Measurements from ENCODE around the gene ANXA2.
"Not testable (repeated sequence)": the region's sequence is repeated elsewhere in the genome, so short reads cannot be mapped to it uniquely, and the experiment has no call there.

Gene ANXA2

DNA sequence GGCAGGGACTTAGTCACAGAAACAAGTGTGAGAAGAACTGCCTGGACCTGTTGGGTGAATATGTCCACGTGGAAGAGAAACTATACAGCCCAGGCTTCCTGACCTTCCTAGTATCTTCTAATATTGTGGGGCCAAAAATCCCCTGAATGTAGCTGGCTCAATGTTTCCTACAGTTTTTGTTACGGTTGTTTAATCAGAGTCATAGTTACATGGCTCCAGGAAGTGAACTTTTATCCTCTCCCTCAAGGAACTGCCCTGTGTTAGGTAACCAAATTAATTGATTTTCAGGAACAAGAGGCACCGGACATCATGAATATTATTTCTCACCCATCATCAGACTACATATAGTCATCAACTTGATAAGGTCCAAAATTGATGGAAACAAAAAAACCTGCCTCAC lies 59.0 kb downstream of the ANXA2 start:
- no peak for DNase-seq

DNA sequence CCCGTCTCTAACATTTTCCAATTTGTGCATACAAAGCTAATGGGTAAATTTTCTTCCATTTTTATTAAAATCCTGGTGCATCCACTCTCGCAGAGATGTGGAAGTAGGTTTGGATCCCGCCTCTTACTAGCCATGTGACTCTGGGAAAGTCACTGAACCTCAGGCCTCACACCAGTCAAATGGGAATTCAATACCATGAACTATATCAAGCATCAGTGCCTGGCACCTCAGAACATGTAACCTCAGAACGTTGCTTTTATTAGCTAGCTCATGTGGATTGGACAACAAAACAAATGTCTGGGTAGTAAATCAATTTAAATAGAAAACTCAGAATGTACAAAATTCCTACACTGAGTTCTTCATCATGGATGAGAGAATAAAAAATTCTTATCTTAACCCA lies 60.7 kb downstream of the ANXA2 start:
- DNase-seq = no peak

DNA sequence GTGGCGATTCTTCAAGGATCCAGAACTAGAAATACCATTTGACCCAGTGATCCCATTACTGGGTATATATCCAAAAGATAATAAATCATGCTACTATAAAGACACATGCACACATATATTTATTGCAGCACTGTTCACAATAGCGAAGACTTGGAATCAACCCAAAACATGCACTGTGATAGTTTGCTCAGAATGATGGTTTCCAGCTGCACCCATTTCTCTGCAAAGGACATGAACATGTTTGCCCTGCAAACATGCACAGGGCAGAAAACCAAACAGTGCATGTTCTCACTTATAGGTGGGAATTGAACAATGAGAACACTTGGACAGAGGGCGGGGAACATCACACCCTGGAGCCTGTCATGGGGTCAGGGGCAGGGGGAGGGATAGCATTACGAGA lies 62.5 kb downstream of the ANXA2 start:
- not testable (repeated sequence) for DNase-seq

DNA sequence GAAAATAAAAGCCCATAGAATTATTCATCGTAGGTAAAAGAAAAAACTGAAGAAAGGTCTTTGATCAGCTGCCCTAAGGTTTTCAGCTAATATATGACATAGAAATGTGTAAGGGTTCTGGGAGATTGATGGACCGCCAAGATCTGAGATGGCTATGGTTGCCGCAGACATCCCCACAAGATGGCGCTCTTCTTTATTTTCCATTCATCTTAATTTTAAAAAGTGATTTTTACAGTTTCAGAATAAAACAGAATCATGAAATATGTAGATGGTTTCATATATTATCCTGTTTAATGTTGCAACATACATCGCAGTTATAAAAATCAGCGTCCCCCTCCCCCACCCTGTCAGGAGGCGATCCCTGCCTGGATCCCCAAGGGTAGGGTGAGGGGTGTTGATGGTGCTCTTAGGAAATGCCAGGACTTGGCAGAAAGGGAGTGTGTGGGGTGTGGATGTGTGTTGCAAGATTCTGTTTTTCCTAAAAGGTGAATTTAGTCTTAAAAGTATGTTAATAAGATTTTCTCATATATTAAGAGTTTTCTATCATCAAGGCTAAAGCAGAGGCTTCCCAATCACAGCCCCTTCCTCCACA lies 68.8 kb downstream of the ANXA2 start:
- DNase-seq = peak; percentile 23

DNA sequence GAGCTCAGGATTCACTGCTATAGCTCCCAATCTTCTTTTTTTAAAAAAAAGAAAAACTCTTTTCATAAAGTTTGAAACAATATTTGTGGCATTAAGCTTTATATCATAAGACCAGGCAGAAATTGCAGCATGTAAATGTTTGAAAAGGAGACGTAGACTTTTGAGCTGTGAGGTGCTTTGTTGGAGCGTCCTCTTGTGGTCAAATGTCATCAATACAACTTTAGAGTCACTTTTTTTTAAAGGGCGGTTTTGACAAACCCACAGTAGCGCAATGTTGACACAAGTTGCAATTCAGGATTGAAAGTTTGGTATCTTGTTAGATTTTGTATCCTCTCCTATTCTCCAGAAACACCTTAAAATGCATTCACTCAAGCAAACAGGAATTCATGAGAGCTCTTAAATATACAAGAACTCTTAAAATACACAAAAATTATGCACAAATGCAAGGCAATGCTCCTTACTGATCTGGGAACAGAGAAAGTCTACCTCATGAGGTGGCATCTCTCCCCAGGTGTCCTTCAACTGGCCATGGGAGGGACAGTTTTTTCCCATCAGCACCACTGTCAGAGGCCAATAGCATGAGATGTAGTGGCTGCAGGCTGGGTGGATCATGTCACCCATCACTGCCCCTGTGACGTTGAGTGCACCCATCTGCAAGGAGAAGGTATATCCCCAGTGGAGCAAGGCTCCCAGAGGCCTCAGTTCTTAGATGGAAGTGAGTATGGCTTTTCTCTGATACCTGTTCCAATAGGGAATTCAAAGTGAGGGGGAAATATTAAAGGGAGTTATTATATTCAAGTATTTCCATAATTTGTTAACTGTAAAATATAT lies 70.7 kb downstream of the ANXA2 start:
- no peak for DNase-seq

DNA sequence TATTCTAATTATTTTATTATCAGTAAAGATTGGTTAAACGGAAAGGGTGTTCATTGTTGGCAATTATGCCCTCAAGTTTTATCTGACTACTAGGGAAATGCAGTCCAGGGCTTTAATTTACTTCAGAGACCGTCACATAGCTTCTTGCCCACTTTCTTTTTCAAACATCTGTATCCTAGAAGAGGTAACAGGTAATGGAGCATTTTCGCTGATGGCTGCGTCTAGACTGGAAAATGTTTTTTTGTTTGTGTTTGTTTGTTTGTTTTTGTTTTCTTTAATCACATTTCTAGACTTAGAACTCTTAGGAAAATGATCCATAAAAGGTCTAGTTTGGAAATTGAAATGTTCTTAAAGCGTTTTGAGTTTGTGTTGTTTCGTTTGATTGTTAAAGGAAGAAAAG lies 71.4 kb downstream of the ANXA2 start:
- no peak for DNase-seq

DNA sequence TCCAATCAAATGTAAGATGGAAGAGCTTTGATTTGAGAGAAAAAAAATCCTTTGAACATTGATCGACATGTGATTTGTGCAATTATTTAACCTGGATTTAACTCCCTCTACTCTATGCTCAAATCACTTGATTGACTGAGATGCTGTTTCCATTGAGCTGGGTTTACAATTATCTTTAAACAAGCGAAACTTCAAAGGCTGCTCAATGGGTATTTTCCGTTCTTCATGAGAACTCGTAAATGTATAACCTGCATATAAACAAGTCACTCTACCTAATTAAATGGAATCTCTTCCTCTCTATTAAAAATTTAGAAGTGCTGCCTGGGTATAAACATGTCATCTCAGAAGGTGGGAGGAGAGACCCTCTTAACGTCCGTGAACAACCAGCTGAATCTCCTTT lies 71.9 kb downstream of the ANXA2 start:
- no peak for DNase-seq

DNA sequence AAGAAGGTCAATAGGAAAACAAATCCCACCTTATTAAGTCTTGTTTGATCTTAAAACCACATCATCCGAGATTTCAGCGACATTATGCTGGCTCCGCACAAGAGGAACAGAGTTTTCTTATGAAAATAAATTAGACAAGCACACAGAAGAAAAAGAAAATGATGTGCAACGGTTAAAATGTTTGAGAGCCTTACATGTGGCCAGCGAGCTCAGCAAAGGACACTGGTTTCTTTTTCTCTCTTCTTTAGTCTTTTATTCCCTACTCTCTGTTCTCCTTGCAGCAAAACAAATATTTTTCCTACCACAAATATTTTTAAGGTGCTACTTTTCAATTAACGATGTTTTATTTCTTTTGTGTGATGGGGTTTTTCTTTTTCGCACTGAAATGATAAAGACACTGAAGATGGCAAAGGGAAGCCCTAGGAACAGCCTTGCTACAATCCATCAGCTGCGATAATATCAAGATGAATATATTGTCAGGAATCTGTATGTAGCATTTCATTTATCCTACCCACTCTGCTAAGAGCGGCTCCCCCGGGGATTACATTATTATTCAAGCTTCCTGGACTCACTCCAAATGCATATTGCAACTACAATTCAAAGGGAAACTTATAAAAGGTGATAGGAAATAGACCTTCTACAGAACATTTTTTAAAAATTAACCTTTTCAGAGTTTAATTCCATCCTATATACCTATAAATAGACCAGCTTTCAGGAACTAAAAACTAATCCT lies 72.9 kb downstream of the ANXA2 start:
- no peak for DNase-seq

DNA sequence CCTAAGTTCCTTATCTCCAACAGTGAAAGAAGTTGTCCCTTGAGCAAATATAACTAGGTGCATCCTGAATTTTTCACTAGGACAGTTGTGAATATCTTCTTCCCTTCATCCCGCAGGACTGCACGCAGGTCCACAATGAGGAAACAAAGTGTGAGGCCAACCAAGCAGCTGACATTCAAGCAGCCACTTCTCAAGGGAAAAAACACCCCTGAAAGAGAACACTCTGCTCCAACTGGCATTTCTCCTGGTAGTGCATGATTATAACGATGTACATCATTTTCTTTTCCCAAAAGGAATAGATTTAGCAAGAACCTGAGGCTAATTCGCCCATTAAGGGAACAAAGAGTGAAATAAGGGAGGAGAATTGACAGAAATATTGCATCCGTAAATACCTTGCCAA lies 74.5 kb downstream of the ANXA2 start:
- no peak for DNase-seq

DNA sequence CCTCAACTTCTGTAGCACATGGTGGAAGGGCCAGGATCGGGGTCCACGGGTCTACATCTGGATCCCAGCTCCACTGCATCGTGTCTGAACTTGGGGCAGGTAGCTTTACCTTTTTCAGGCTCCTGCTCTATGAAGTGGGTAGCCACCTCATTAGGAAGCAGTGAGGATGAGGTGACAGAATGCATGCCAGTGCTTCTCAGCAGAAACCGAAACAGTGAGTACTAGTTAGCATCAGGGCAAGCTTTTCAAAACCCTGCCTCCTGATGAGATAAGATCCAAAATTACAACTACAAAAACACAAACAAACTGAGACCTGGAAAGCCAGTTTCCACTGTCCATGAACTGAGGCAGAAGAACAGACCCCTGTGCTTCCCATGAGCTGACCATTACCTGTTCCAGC lies 77.4 kb downstream of the ANXA2 start:
- DNase-seq = no peak

DNA sequence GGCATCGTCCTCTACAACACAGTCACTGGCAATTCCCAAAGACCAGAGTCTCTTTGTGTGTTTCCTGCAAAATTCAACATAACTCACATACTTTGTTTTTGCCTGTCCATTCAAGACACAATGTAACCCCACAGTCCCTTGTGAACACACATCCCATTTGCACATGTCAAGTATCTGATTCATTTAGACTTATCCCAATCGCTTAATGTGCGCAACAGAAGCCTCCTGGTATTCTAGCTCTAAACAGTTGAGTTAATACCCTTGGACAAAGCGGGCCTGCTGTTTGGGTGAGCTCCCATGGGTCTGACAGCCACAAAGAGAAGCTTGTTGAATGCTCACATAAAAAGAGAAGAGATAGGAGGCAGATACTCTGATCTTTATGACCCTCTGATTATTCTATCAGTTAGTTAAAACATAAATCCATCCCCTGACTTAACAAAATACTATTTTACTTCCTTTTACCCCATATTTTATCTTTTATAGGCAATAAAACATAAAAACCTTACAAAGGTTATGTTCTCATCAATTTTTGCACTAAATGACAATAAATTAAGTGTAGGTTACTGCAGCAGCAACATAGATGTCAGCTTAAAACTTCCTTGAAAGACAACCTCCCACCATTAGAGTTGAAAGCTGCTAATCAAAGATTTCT lies 79.4 kb downstream of the ANXA2 start:
- no peak for DNase-seq

DNA sequence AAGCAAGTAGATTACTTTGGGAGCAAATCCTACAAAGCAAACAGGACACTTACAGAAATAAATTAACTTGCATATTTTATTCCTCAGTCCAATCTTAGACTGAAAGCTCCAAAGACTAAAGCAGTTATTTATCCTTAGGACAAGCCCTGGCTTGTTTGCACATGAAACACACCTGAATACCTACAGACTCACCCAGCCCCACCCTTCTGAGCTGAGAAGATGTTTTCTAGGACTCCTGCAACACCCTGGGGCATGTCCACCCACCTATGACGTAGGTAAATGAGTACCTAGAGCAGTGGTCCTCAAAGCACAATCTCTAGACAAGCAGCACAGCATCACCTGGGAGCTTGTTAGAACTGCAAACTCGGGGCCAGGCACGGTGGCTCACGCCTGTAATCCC lies 80.8 kb downstream of the ANXA2 start:
- DNase-seq = no peak

DNA sequence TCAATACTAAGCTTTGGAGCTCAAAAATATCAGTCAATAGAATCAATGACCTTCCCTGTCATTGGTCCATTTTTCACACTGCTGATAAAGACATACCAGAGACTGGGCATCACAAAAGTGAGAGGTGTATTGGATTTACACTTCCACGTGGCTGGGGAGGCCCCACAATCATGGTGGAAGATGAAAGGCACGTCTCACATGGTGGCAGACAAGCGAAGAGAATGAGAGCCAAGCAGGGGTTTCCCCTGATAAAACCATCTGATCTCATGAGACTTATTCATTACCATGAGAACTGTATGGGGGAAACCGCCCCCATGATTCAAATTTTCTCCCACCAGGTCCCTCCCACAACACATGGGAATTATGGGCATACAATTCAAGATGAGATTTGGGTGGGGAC lies 81.9 kb downstream of the ANXA2 start:
- DNase-seq = no peak

DNA sequence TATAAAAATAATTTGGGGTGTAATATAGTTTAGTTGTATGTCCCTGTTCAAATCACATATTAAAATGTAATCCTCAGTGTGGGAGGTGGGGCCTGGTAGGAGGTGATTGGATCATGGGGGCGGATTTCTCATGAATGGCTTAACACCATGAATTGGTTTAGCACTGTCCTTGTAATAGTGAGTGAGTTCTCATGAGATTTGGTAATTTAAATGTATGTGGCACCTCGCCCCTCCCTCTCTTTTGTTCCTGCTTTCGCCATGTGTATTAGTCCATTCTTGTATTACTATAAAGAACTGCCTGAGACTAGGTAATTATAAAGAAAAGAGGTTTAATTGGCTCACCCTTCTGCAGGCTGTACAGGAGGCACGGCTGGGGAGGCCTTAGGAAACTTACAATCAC lies 83.9 kb downstream of the ANXA2 start:
- no peak for DNase-seq

DNA sequence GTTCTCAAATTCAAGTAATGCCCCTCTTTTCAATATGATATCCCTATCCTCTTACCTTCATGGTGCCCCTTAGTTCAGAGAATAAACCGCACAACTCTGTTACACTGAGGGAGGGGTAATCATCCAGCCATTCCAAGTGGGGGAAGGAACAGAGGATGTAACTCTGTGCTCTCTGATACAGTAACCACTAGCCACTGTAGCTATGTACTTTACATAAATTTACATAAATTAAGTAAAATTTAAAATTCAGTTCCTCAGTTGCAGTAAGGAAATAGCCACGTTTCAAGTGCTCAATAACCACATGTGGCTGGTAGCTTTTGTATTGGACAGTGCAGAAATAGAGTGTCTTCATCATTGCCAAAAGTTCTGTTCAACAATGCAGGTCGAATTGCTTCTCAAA lies 90.8 kb downstream of the ANXA2 start:
- DNase-seq = no peak

DNA sequence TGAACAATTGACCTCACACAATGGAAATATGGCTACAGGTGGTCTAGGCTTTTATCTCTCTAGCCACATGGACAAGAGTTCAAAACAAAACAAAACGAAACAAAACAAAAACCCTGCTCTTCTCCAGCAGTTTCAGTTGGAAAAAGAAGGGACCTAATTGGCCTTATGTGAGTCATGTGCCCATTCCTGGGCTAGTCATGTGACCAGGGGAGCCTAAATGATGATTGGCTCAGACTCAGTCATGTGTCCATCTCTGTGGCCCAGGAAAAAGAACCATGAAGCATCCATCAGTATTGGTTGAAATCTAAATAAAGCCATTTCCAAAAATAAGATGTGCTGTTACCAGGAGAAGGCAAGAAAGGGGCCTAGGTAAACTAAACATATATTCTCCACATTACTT lies 96.8 kb downstream of the ANXA2 start:
- DNase-seq = no peak

DNA sequence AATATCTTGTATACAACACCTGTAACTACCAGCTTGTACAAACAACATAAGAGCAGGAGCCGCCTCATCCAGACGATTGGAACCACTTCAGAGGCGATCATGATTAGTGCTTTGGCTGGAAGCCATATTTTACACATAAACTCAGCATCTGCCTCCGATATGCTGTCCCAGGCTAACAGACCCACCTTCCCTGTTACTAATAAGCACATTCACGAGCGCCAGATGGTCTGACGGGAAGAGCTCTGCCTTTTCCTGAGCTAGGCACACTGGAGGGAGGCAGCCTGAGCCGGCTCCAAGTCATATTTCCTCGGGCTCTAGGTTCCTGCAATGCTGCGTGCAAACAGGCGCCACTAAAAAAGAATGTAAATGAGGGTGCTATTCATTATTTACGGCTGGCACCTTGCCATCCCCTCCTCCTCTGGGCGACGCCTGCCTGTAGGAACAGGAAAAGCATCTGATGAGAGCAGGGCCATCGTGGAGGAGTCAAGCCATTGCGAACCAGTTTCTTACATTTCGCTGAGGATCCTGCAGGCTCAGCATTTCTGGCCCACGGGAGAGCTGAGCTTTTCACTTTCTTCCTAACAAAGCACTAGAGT lies 98.2 kb downstream of the ANXA2 start:
- no peak for DNase-seq

All from activated naive CD4-positive, alpha-beta T cell treated with Interleukin-2 at 50 U/mL for 16 hours (primary cell).